Keratinocyte (primary cell): ENCODE measurements around the gene SYNPR. TPM values are rescaled to one million over a fixed set of nuclear protein-coding genes. Genes with fewer than 3 reads are reported as not detected.

Source experiments
- DNase-seq: peaks from one replicate; pipeline ENCODE4 v3.0.0-alpha.2; 2011; ENCODE audit warnings: low read depth, missing footprints, low spot score
- FAIRE-seq: peaks from 2 replicates; lab custom pipeline; 2011; peaks lifted over from hg19 to GRCh38; lab: Jason Lieb, UNC
- H2AFZ ChIP-seq: 2 replicates; pipeline ENCODE4 v1.6.0; 2012; ENCODE audit warnings: low read length, control low read depth, inconsistent platforms; ENCODE audit not compliant: control insufficient read depth
- H3K27ac ChIP-seq: 2 replicates; pipeline ENCODE4 v1.5.1; 2011; ENCODE audit warnings: low read length; ENCODE audit not compliant: control insufficient read depth, insufficient read depth
- H3K27me3 ChIP-seq: 3 replicates; pipeline ENCODE4 v1.6.0; 2011; ENCODE audit warnings: low read length; ENCODE audit not compliant: control insufficient read depth, insufficient read depth; ENCODE audit errors: extremely low read depth
- H3K36me3 ChIP-seq, 2 experiments: 2 replicates in 1 of 2; 3 replicates in 1 of 2; pipeline ENCODE4 v1.5.1; 2011; ENCODE audit warnings: low read length in 2 of 2, mild to moderate bottlenecking in 1 of 2; ENCODE audit not compliant: control insufficient read depth in 2 of 2, insufficient read depth in 2 of 2; ENCODE audit errors: extremely low read depth in 1 of 2
- H3K4me1 ChIP-seq: 3 replicates; pipeline ENCODE4 v1.5.1; 2011; ENCODE audit warnings: low read length; ENCODE audit not compliant: control insufficient read depth, insufficient read depth; ENCODE audit errors: extremely low read depth
- H3K4me2 ChIP-seq: 3 replicates; pipeline ENCODE4 v1.6.0; 2011; ENCODE audit warnings: low read depth, low read length; ENCODE audit not compliant: control insufficient read depth, insufficient read depth; ENCODE audit errors: extremely low read depth
- H3K4me3 ChIP-seq, 3 experiments: fragments of 200-600 bp in 1 of 3; sonication (generic) in 1 of 3; 2 replicates in 2 of 3; 3 replicates in 1 of 3; pipeline ENCODE4 v1.5.1; 2011 to 2016; ENCODE audit warnings: low read length in 3 of 3, mild to moderate bottlenecking in 3 of 3, control low read depth in 2 of 3, inconsistent platforms in 1 of 3, low read depth in 1 of 3, mixed read lengths in 1 of 3, mixed run types in 1 of 3, moderate library complexity in 1 of 3; ENCODE audit not compliant: control insufficient read depth in 2 of 3, insufficient read depth in 2 of 3; ENCODE audit errors: extremely low read depth in 1 of 3
- H3K79me2 ChIP-seq: 2 replicates; pipeline ENCODE4 v1.6.0; 2012; ENCODE audit warnings: low read length; ENCODE audit not compliant: control insufficient read depth, insufficient read depth
- H3K9ac ChIP-seq: 3 replicates; pipeline ENCODE4 v1.6.0; 2011; ENCODE audit warnings: low read length; ENCODE audit not compliant: control insufficient read depth, insufficient read depth; ENCODE audit errors: extremely low read depth
- H3K9me1 ChIP-seq: 3 replicates; pipeline ENCODE4 v1.6.0; 2011; ENCODE audit warnings: low read length; ENCODE audit not compliant: control insufficient read depth, insufficient read depth; ENCODE audit errors: extremely low read depth
- H3K9me3 ChIP-seq: 2 replicates; pipeline ENCODE4 v1.5.1; 2012; ENCODE audit warnings: low read depth, low read length; ENCODE audit not compliant: control insufficient read depth
- H4K20me1 ChIP-seq: 3 replicates; pipeline ENCODE4 v1.6.0; 2011; ENCODE audit warnings: low read length; ENCODE audit not compliant: control insufficient read depth, insufficient read depth; ENCODE audit errors: extremely low read depth
- CTCF ChIP-seq, 3 experiments: IDR thresholded peaks in 1 of 3; conservative IDR thresholded peaks in 1 of 3; optimal IDR thresholded peaks in 1 of 3; 2 replicates in 2 of 3; 3 replicates in 1 of 3; pipeline versions ENCODE3 to v1.5.1; 2011; ENCODE audit warnings: low read length in 3 of 3, mild to moderate bottlenecking in 3 of 3, moderate library complexity in 2 of 3, control low read depth in 1 of 3, inconsistent platforms in 1 of 3; ENCODE audit not compliant: insufficient read depth in 2 of 3; ENCODE audit errors: extremely low read depth in 1 of 3
- EZH2 ChIP-seq: IDR thresholded peaks from one replicate; pipeline ENCODE4 v1.6.1; 2012; ENCODE audit warnings: inconsistent platforms, mild to moderate bottlenecking, low read length, moderate library complexity
- dilution Hi-C: fragments of 300-500 bp; cut with MboI; formaldehyde crosslinking; loops from one replicate; pipeline ENCODE4 v1.7.0; 2020; ENCODE audit warnings: low sequenced_read_pairs; ENCODE audit not compliant: extremely low pct_ligation_motif_present
- polyA plus RNA-seq, 5 experiments: library from polyadenylated mRNA; depleted of rRNA in 3 of 5; stranded (reverse) in 3 of 5; stranded (forward) in 1 of 5; unstranded in 1 of 5; fragments of >200 nt; gene quantifications; 1 replicate in 1 of 5; 2 replicates in 3 of 5; 3 replicates in 1 of 5; pipeline versions ENCODE4 v1.2.1 to v1.2.3, GENCODE V29; 2011 to 2012; ENCODE audit warnings: missing spikeins in 2 of 5, low read depth in 1 of 5, low replicate concordance in 1 of 5

The SYNPR gene
- polyA plus RNA-seq, 1 donor (not counting 4 experiments of a cell fraction or from before 2014, with no cell fraction given) = not detected

- no peak overlapping the region for H3K9ac ChIP-seq
- no peak overlapping the region for H2AFZ ChIP-seq
- H3K4me3 ChIP-seq = no peak overlapping the region
- dilution Hi-C loops = no loop called here
- H3K4me1 ChIP-seq = no peaks in the 10 kb centered on the region
- no peaks in the 10 kb centered on the region for H3K79me2 ChIP-seq
- TF ChIP-seq CTCF (optimal IDR thresholded peaks at IDR 0.05 in 1 of 3, IDR thresholded peaks at IDR 0.05 in 1 of 3, conservative IDR thresholded peaks at IDR 0.05 in 1 of 3; ENCODE audit: extremely low read depth in 1 of 3, insufficient read depth in 2 of 3, low read length in 3 of 3) (peak in 1 of 3 experiments; percentile 6), EZH2 (no peak)
- no peak overlapping the region for H3K27ac ChIP-seq
- H3K4me2 ChIP-seq = no peak overlapping the region
- no peaks in the 10 kb centered on the region for H3K9me1 ChIP-seq
- DNase-seq = no peak
- no peaks in the 10 kb centered on the region for H3K27me3 ChIP-seq
- no peaks in the 10 kb centered on the region for H3K9me3 ChIP-seq
- no peaks in the 10 kb centered on the region for H3K36me3 ChIP-seq
- FAIRE-seq = no peak
- H4K20me1 ChIP-seq = no peaks in the 10 kb centered on the region
These were observed 184.6 kb downstream of the SYNPR start for GRCh38 chr3:63462732-63463131.

GRCh38 chr3:63467392-63467791 lies 189.3 kb downstream of the SYNPR start:
- H3K9ac ChIP-seq = no peak overlapping the region
- H3K4me2 ChIP-seq = no peak overlapping the region
- DNase-seq (no peak), FAIRE-seq (no peak)
- no peaks in the 10 kb centered on the region for H4K20me1 ChIP-seq
- H3K4me3 ChIP-seq = no peak overlapping the region
- H3K9me3 ChIP-seq = no peaks in the 10 kb centered on the region
- dilution Hi-C loops = no loop called here
- TF ChIP-seq CTCF (optimal IDR thresholded peaks at IDR 0.05 in 1 of 3, IDR thresholded peaks at IDR 0.05 in 1 of 3, conservative IDR thresholded peaks at IDR 0.05 in 1 of 3; ENCODE audit: extremely low read depth in 1 of 3, insufficient read depth in 2 of 3, low read length in 3 of 3) (no peak), EZH2 (no peak)
- no peaks in the 10 kb centered on the region for H3K36me3 ChIP-seq
- H3K79me2 ChIP-seq = no peaks in the 10 kb centered on the region
- H3K27me3 ChIP-seq = peaks cover 4% of the 10 kb centered on the region
- no peaks in the 10 kb centered on the region for H3K4me1 ChIP-seq
- H3K9me1 ChIP-seq = no peaks in the 10 kb centered on the region
- H2AFZ ChIP-seq = no peak overlapping the region
- H3K27ac ChIP-seq = no peak overlapping the region
